Measurements from ENCODE around the gene SPANXA2.
"Not testable (repeated sequence)": the region's sequence is repeated elsewhere in the genome, so short reads cannot be mapped to it uniquely, and the experiment has no call there.

SPANXA2 gene, protein sequence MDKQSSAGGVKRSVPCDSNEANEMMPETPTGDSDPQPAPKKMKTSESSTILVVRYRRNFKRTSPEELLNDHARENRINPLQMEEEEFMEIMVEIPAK

DNA sequence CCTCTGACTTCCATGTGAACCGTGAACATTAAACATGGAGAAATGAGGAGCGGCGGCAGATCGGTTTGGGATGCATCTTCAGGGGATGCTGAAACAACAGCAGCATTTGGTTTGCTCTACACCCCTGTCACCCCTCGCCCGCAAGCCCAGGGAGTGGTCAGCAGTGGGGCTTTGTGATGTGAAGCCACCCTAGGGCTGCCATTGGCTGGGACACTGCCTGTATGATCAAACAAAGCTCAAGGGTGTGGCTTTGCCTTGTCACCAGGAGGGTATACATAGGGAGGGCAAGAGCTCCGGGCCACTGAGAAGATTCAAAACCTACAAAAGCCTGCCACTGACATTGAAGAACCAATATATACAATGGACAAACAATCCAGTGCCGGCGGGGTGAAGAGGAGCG, at the start of gene SPANXA2:
Gene SPANXA2, plus strand, starts transcription at position 301 of the 400 bp plus-strand sequence. Its CDS starts 60 bp downstream, at position 361.
- not testable (repeated sequence) for DNase-seq

DNA sequence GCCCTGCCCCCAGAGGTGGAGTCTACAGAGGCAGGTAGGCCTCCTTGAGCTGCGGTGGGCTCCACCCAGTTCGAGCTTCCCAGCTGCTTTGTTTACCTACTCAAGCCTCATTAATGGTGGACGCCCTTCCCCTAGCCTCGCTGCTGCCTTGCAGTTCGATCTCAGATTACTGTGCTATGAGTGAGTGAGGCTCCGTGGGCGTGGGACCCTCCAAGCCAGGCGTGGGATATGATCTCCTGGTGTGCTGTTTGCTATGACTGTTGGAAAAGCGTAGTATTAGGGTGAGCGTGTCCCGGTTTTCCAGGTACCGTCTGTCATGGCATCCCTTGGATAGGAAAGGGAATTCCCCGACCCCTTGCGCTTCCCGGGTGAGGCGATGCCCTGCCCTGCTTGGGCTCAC, 47.0 kb upstream of the SPANXA2 start:
- DNase-seq = not testable (repeated sequence)

DNA sequence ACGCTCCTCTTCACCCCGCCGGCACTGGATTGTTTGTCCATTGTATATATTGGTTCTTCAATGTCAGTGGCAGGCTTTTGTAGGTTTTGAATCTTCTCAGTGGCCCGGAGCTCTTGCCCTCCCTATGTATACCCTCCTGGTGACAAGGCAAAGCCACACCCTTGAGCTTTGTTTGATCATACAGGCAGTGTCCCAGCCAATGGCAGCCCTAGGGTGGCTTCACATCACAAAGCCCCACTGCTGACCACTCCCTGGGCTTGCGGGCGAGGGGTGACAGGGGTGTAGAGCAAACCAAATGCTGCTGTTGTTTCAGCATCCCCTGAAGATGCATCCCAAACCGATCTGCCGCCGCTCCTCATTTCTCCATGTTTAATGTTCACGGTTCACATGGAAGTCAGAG, 4.9 kb upstream of the SPANXA2 start, which contains the start of gene SPANXA1:
Gene SPANXA1, minus strand, starts transcription at position 101 of the 400 bp plus-strand sequence. Its CDS starts 60 bp downstream, at position 41.
- DNase-seq = not testable (repeated sequence)

DNA sequence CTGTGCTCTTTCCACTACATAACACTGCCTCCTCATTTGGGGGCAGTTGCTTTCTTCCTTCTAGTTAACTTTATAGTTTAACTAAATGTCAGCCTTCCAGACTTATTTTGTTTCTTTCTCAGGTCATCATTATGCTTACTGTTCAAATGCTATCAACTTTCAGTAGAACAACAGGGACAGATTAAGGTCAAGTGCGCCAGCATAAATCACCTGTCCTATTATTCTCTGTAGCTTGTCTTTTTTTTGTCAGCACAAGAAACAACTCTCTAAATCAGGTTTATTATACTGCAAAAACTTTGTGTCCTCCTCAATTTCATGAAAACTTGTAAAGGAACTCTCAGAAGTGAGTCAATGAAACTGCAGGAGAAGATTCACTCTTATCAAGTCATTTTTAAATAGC, 19.6 kb downstream of the SPANXA2 start:
- DNase-seq = no peak

DNA sequence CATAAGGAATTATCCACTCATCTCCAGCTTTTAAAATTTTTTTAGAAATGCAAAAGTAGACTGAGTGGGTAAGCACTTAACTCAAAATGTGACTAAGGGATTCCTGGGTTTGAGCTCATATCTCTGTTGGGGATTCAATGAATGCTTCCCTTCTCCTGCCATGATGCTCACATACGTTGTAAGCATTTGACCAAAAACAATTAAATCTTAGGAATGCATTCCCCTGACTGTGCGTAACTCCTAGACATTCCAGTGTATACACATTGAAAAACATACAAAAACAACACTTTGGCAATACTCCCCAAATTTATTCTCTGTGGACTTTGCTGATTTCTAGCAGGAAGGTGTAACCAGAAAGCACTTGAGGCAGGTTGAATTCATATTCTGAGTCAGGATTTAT, 29.8 kb downstream of the SPANXA2 start:
- DNase-seq = no peak

GRCh38 chrX:141632124-141632523, 42.6 kb downstream of the SPANXA2 start:
- DNase-seq = no peak

DNA sequence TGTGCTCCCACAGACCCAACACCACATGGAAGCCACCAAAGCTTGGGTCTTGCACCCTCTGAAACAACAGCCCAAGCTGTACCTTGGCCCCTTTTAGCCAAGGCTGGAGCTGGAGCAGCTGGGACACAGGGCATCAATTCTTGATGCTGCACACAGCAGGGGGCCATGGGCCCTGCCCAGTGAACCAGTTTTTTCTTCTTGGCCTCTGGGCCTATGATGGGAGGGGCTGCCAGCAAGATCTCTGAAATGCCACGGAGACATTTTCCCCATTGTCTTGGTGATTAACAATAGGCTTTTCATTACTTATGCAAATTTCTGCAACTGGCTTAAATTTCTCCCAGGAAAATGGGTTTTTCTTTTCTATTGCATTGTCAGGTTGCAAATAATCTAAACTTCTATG, 49.0 kb downstream of the SPANXA2 start:
- no peak for DNase-seq
